Jurkat, Clone E6-1 (cell line): ENCODE results near the gene GRAP.
"Not testable (repeated sequence)": the region's sequence is repeated elsewhere in the genome, so short reads cannot be mapped to it uniquely, and the experiment has no call there.

Experiments used
- DNase-seq: peaks from one replicate; pipeline ENCODE4 v3.0.0-alpha.2; 2011; ENCODE audit warnings: low read depth, low spot score
- H3K4me3 ChIP-seq: 2 replicates; pipeline ENCODE4 v1.5.1; 2011; ENCODE audit warnings: mild to moderate bottlenecking, low read length, control low read depth, moderate library complexity

Gene GRAP

DNA sequence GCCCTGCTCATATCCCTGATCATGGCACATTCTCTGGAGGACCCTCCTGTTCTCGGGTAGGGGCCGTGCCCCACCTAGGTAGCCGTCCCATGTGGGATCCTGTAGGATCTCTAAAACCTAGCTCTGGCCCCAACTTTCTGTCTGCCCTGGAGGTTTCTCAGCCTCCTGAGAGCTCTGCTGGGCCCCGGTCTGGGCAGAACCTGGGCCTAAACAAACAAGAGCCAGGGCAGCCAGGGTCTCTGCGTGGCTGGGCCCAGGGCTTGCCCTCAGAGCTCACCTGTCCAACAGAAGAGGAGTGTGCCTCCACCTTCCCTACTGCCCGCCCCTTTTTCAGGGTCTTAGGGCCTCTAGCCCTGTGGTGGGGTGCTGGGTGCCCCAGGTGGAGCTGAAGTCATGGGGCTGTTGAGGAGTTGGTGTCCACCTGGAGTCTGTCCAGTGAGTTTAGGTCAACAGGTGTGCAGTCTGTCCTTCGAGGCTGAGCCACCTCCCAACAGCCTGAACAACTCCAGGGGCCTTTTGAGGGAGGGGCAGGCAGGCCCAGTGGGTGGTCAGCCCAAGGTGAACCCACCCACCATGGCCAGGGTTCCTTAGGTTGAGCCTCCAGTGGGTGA, 25.6 kb downstream of the GRAP start:
- H3K4me3 ChIP-seq, DNase-seq: not testable (repeated sequence)

DNA sequence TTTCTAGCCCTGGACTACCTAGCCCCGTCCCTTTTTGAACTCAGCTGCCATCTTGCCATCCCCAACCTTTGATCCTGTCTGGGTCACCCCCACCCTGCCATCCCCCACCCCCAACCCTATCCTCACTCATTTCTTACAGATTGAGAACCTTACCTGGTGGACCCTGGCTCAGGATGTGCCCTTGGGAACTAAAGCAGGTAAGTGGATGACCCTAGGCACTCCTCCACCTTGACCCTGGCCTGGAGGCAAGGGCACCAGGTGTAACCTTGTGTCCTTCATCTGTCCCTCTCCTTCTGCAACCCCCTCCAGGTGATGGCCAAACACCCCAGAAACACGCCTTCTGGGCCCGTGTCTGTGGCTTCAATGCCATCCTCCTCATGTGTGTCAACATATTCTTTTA, 26.7 kb downstream of the GRAP start:
- DNase-seq, result no peak
- H3K4me3 ChIP-seq, result no peak overlapping the region

DNA sequence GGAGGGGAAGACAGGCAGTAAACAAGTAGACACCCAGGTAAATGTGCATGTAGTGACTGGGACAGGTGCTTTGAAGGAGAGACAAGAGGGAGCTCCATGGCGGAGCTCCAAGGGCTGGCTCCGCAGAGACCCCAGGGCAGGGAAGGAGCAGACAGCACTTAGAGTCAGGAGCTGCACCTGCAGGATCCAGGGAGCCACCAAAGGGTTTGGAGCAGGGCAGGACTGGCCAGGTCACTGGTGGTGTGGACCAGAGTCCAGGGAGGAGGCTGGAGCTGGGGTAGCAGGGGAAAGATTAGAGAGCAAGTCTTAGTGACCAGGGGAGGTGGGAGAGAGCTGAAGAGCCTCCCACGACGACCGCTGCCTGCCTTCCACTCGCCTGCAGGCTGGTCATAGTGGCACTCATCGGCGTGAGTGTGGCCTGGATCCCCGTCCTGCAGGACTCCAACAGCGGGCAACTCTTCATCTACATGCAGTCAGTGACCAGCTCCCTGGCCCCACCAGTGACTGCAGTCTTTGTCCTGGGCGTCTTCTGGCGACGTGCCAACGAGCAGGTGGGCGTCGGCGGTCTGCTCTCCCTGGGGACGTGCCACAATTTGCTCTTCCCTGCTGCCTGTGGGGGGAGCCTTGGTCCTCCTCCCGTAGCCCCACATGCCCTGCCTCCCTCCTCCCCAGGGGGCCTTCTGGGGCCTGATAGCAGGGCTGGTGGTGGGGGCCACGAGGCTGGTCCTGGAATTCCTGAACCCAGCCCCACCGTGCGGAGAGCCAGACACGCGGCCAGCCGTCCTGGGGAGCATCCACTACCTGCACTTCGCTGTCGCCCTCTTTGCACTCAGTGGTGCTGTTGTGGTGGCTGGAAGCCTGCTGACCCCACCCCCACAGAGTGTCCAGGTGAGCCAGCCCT, 27.5 kb downstream of the GRAP start:
- DNase-seq, result no peak
- no peak overlapping the region for H3K4me3 ChIP-seq

DNA sequence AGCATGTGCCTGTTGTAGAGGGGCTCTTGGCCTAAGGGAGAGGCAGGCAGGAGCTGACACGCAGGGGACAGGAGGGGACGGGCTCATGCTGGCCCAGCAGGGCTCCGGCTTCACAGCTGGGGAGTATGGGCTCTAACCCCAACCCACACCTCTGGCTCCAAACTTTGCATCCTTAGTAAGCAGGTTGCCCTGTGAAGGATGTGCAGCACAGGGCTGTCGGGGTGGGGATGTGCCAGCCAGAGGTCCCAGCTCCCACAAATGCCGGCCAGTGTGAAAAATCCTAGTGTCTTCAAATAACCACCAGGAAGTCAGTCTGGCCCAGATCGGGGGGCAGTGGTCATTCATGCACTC, 28.2 kb downstream of the GRAP start:
- H3K4me3 ChIP-seq, result no peak overlapping the region
- no peak for DNase-seq

DNA sequence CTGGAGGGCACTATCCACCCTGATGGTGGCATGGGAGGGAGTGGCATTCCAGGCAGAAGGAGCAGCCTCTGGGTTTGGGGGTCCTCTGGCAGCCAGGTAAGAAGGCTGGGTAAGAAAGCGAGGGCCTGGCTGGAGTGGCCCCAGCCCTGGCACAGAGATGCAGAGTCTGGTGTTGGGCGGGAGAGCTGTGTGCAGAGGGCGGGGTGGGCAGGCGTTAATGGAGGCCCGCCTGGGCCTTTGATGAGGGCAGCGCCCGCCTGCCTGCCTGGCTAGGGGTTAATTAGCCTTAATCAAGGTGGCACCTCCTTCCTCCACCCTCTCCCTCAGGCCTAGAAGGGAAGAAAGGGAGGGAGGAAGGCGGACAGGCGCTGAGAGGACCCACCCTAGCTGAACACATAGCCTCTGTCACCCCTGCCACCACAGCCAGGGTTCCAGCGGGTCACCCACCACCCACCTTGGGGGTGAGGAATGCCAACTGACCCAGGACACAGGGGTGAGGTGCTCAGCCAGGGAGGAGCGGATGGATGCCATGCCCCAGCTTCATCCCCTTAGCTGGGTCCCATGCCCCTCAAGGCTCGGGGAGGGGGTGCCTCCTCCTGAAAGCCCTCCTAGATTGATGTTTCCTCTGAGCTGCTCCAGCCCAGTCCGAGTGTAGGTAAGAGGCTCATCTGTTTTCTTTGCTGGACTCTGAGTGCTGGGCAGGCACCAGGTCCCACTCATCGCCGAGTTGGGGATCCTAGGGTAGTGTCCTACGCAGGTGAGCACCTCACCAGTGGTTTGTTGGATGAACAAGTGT, 28.8 kb downstream of the GRAP start:
- no peak overlapping the region for H3K4me3 ChIP-seq
- DNase-seq, result no peak

DNA sequence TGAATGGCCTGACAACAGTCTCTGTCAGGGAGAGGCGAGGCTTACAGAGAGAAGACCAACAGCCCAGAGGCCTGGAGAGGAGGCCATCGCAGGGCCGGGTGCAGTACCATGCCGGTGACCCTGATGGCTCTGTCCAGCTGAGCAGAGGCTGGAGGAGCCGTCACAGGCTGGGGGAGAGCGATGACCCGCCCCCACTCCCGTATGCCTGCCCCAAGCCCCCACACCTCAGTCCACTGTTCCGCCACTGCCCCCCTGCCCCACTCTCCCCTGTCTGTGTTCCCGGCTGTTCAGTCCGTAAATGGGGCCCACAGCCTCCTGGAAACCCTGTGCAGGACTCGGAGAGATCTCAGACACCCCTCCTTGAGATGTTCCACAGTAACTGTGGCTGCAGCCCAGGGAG, 29.4 kb downstream of the GRAP start:
- no peak for DNase-seq
- H3K4me3 ChIP-seq, result no peak overlapping the region

DNA sequence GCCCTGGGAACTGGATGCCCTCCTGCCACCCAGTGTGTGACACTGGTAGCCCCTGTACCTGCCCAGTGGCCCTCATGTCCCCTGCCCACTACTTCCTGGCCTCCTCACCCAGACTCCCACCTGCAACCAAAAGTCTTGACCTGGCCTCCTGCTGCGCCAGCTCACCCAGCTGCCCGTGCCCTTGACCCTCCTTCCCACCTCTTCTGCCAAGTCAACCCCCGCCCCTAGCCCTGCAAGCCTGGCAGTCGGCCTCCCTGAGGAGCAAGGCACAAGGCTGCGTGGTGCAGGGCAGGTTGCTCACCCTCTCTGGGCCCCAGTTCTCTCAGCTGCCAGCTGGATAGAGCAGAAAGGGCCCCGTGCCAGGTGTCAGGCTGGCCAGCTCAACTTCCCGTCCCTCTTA, 29.9 kb downstream of the GRAP start:
- H3K4me3 ChIP-seq, result no peak overlapping the region
- no peak for DNase-seq

DNA sequence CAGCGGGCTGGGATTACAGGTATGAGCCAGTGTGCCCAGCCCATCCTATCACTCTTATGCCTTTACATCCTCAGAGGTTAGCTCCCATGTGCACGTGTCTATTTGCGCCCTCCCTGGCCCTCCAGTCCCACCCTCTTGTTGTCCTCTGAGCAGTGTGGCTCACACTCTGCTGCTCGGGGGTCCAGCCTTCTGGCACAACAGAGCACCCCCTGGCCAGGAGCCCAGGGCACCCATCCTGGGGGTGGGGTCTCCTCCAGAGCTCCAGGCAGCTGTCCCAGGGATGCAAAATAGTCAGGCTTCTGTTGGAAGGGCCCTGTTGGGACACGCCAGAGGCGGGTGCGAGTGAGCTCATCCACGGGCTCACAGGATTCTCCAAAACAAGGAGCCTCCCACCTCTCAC, 30.5 kb downstream of the GRAP start:
- no peak for DNase-seq
- H3K4me3 ChIP-seq, result no peak overlapping the region

DNA sequence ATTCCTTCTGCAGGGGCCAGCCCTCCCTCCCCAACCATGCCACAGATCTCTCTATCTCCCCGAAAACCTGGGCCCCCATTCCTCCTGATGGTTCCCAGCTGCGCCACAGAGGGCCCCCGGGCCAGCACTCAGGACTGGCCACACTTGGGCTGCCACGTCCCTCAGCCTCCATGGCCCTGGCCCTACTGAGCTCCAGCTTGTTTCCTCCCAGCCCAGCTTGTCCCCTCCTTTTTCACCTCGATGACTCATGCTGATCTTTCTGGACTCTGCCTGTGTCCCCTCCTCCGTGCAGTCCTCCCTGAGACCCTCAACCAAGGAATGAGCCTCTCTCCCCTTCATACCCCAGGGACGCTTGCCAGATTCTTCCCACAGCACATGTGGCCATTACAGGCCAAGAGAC, 31.3 kb downstream of the GRAP start:
- H3K4me3 ChIP-seq, result no peak overlapping the region
- no peak for DNase-seq

DNA sequence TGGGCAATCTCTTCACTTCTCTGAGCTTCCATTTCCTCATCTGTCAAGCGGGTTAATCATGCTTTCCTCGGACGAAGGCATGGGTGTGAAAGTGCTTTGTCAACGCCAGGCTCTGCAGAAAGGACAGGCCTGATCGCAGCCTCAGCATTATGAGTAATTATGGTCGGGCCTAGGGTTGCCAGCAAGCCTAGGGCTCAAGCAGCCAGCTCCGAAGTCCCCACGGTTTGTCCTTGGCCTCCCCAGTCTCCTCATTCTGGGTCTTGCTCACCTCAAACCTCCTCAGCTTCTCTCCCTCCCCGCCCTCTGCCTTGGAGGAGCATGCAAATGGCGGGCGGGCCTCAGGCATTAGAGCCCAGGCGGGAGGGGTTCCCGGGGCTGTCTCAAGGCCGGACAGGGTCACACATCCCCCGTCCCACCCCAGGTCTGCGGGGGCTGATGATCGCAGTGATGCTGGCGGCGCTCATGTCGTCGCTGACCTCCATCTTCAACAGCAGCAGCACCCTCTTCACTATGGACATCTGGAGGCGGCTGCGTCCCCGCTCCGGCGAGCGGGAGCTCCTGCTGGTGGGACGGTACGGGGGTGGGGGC, 32.0 kb downstream of the GRAP start:
- no peak for DNase-seq
- H3K4me3 ChIP-seq, result no peak overlapping the region

DNA sequence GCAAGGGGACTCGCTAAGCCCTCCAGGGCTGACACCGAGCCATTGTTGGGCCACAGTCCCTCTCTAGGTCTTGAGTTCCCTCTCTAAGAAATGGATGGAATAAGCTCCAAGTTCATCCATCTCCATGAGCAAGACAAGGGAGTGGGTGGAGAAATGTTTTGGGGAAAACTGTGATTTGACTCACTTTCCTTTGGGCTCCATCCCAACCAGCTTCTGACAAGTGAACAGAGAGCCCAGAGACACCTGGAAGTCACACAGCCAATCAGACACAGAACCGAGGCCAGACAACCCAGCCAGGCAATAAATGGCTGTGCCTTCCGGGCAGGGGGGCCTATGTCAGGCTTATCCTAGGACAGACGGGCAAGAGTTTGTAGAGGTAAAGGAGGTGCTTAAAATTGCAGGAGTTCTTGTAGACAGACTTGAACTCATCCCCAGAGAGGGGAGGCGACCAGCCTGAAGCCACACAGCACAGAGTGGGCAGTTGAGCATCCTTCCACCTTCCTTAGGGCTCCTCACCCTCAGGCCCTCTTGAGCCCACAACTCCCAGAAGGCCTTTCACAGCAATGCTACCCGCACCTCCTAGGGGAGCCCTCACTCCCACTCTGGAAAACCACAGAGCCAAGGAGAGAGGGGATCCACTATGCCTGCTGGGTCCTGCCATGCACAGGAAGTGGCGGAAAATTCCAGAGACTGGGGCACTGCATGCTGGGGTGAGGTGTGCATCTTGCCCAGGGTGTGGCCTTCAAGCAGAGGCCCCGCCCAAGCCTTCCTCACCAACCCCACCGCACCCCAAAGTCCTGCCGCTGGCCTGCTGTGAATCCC, 32.7 kb downstream of the GRAP start:
- no peak overlapping the region for H3K4me3 ChIP-seq
- no peak for DNase-seq

DNA sequence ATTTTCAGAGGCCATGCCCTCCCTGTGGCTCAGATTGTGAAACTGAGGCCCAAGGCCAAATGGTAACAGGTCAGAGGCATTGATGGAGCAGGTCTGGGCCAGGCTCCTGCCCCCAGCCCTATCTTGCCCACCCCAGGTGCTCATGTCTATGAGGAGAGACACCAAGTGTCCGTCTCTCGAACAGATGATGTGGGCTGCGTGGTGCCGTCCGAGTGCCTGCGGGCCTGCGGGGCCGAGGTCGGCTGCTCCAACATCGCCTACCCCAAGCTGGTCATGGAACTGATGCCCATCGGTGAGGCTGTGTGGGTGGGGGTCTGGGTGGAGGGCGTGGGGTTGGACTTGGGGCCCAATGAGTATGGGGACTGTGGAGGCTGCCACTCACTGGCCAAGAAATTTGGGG, 33.5 kb downstream of the GRAP start:
- DNase-seq, result no peak
- no peak overlapping the region for H3K4me3 ChIP-seq

DNA sequence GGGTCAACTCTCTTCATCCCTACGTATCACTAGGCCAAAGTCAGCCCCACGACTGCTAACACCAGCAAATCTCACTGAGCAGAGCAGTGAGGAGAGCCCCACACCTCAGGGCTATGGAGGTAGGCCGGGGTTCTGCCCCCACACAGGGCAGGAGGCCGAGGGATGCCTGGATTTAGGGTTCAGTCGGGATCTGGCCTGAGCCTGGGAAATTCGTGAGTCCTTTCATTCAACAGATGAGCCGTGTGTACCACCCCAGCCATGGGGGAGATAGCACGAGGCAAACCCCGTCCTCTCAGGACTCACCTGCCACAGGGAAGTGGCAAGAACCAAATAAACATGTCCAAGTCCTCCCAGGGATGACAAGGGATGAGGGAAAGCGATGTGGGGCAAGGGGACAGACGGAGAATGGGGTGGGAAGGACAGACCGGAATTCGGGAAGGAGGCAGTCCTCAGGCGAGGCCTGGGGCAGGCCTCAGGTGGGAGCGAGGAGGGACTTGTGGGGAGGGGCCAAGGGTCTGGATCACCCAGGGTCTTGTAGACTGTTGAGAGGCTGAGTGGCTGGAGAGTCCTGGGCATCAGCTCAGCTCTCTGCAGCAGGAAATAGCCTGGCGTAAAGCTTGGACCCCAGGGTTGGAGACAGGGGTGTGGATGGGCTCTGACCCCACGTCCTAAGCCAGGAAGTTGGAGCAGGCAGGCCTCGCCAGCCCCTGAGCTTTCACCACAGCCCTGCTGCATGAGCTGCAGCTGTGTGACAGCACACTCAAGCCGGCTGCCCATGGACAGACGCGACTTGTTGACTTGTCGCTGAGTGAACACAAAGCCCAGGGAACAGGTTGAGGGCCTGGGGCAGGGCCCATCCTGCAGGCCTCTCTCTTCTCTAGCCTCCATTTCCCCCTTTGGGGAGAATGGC, 34.3 kb downstream of the GRAP start:
- no peak overlapping the region for H3K4me3 ChIP-seq
- no peak for DNase-seq

DNA sequence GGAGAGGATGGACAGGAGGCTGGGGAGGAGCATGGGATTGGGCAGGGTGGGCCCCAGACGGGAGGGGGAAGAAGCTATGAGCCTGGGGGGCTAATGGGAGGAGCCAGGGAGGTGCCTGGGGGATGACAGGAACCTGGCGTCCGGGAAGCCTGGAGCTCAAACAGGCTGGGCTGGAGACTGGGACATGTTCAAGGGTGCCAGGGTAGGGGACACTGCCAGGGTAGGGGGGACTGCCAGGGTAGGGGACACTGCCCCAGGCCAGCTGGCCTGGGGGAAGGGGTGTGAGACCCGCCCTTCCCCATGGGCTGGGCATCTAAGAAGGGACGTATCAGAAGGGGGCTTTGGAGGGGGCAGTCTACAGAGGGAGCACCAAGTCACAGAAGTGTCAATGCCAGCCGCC, 35.2 kb downstream of the GRAP start:
- H3K4me3 ChIP-seq, result no peak overlapping the region

DNA sequence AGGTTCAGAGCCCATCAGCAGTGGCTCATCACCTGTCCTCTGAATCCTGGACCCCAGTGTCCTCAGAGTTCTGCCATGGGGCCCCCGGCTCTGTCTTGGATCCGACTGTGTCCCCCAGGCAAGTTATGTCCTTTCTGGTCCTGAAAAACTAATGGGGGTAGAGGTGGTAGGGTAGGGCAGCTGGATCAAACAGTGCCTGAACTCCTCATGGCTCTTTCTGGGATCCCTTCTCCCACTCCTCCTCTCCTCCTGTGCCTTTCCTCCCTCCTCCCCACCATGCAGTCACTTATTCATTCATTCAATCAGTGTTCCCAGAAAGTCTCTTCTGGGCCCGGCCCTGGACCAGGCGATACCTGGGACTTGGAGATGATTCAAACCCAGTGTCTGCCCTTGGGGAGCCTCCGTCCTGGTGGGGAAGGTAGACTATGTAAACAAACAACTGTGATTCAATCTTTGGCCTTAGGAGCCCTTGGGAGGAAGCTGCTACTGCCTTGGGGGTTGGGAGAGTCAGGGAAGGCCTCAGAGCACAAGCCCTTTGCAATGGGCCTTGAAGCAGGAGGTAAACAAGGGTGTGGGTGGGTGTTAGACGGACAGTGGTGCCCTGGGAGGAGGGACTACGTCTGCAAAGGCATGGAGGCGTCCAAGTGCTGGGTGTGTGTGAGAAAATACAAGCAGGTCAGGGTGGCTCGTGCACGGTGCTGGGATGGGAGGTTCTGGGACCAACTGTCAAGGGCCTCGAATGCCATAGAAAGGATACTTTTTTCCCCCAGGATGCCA, 35.8 kb downstream of the GRAP start:
- DNase-seq, result no peak
- H3K4me3 ChIP-seq, result no peak overlapping the region

More for the DNA sequence above, 35.2 kb downstream of the GRAP start:
- DNase-seq, result no peak

DNA sequence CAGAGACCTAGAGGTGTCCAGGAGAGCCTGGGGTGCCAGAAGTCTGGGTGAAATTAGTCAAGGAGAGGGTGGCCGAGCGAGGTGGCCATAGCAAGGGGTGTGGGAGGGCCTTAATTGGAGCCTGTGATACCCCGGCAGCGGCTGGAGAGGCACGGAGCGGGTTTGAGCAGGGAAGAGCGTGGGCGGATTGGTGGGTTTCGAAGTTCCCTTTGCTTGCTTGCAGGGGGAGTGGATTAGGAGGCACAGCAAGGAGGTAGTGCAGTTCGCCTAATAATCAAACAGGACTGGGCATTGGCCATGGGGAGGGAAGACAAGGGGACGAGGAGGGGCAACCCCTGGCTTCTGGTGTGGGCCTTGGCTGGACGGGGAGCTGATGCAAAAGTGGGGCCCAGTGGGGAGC, 36.8 kb downstream of the GRAP start:
- no peak for DNase-seq
- H3K4me3 ChIP-seq, result no peak overlapping the region

DNA sequence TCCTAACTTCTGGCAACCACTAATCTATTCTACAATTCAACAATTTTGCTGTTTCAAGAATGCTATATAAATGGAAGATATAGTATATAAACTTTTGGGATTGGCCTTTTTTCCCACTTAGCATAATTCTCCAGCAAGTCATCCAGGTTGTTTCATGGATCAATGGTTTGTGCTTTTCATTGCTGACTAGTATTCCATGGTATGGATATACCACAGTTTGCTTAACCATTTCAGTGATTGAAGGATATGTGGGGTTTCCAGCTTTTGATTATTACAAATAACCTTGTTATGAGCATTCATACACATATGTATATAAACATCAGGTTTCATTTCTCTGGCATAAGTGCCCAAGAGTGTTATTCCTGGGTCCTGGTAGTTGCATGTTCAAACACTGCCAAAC, 40.1 kb downstream of the GRAP start:
- no peak overlapping the region for H3K4me3 ChIP-seq
- no peak for DNase-seq
